ENCODE data around the gene HTT. TPM values are rescaled to one million over a fixed set of nuclear protein-coding genes. Genes with fewer than 3 reads are reported as not detected.

HTT gene
- total RNA-seq, 1 experiment from 2014 or later, result 44.4 TPM

DNA sequence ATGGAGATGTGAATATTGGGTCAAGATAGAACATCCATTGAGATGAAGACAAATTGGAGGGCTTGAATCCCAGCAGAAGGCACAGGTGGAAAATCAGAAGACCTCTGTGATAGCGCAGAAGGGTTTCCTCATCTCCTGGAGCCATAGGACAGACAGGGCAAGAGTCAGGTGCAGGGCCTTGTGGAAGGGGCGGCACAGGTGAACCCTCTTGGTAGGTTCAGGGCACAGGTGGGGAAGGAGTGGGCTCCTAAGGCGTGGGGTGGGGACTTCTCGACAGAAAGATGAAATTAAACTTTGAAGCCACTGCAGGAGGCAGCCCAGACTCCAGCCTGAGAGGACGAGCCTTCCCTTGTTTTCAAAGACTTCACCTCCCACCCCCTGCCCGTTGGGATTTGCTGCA lies 209.0 kb downstream of the HTT start:
- no peak for TF ChIP-seq CTCF (IDR thresholded peaks at IDR 0.05; ENCODE audit: unreplicated experiment)
- no TSS peak for BruUV-seq (replicated peaks)
- CTCF ChIA-PET, result no interaction called here
- Mint-ChIP-seq H3K36me3 (ENCODE audit: insufficient read depth, unreplicated experiment) (peaks cover 5% of the 10 kb centered on the region), H3K4me1 (ENCODE audit: low read depth, unreplicated experiment) (no peaks in the 10 kb centered on the region), H3K27me3 (ENCODE audit: unreplicated experiment) (peaks cover 25% of the 10 kb centered on the region), H3K27ac (ENCODE audit: unreplicated experiment) (no peak overlapping the region), H3K9me3 (ENCODE audit: low read depth, unreplicated experiment) (no peaks in the 10 kb centered on the region), H3K4me3 (ENCODE audit: low read depth, unreplicated experiment) (no peak overlapping the region)
- no peak for DNase-seq
- intact Hi-C loops (cut with micrococcal nuclease; ENCODE audit: unreplicated experiment), result no loop called here

DNA sequence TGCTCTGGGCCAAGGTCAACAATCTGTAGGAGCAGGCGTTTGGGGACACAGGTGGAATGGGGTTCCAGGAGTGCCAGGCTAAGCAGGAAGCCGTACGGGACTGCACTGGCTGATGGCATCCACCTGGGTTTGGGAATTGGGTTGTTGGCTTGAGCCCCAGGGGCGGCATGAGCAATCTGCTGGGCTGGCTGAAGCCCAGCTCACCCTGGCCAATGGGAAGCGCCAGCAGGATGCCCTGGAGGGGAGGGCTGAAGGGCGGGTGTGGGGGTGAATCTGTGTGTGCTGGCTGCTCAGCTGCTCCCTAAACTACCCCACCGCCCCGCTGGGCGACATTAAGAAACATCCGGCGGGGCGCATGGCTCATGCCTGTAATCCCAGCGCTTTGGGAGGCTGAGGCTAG lies 209.4 kb downstream of the HTT start:
- Mint-ChIP-seq H3K4me3 (ENCODE audit: low read depth, unreplicated experiment) (no peak overlapping the region), H3K27ac (ENCODE audit: unreplicated experiment) (no peak overlapping the region), H3K4me1 (ENCODE audit: low read depth, unreplicated experiment) (no peaks in the 10 kb centered on the region), H3K27me3 (ENCODE audit: unreplicated experiment) (peaks cover 25% of the 10 kb centered on the region), H3K36me3 (ENCODE audit: insufficient read depth, unreplicated experiment) (peaks cover 5% of the 10 kb centered on the region), H3K9me3 (ENCODE audit: low read depth, unreplicated experiment) (no peaks in the 10 kb centered on the region)
- BruUV-seq (replicated peaks), result no TSS peak
- intact Hi-C loops (cut with micrococcal nuclease; ENCODE audit: unreplicated experiment), result no loop called here
- no peak for TF ChIP-seq CTCF (IDR thresholded peaks at IDR 0.05; ENCODE audit: unreplicated experiment)
- DNase-seq, result no peak
- CTCF ChIA-PET, result no interaction called here

DNA sequence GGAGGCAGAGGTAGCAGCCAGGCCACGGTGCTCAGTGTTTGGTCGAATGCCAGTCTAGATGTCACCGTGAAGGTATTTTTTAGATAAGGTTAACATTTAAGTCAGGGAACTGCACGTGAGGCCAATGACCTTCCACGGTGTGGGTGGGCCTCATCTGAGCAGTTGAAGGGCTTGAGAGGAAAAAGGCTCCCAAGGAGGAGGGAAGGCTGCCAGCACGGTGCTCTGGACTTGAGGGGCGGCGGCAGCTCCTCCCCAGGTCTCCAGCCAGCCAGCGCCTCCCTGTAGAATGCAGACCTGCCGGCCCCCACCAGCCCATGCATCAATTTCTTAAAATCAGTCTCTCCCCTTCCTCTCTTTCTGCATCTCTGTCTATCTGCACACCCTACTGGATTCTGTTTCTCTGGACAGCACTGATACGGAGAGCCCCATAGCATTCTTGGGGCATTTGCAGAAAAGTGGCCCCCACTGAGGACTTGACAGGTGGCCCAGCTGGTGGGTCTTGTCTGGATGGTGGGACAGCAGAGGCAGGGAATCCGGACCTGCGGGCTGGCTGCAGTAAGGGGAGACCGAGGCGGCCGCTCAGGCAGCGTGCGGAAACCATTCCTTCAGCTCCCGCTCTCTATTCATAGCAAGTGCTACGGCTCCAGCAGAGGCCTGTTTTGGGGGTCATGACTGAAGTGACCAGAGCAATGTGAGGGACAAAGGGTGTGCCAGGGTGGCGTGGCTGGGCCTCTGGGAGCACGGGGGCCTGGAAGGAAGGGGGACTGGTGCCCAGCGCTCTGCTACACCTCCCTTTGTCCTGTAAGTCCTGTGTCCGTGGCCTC lies 210.5 kb downstream of the HTT start:
- intact Hi-C loops (cut with micrococcal nuclease; ENCODE audit: unreplicated experiment), result no loop called here
- Mint-ChIP-seq H3K4me1 (ENCODE audit: low read depth, unreplicated experiment) (no peaks in the 10 kb centered on the region), H3K9me3 (ENCODE audit: low read depth, unreplicated experiment) (no peaks in the 10 kb centered on the region), H3K27ac (ENCODE audit: unreplicated experiment) (no peak overlapping the region), H3K4me3 (ENCODE audit: low read depth, unreplicated experiment) (no peak overlapping the region), H3K27me3 (ENCODE audit: unreplicated experiment) (peaks cover 25% of the 10 kb centered on the region), H3K36me3 (ENCODE audit: insufficient read depth, unreplicated experiment) (peaks cover 5% of the 10 kb centered on the region)
- no peak for DNase-seq
- BruUV-seq (replicated peaks), result no TSS peak
- no peak for TF ChIP-seq CTCF (IDR thresholded peaks at IDR 0.05; ENCODE audit: unreplicated experiment)
- CTCF ChIA-PET, result no interaction called here

- H3K9me3 Mint-ChIP-seq (ENCODE audit: low read depth, unreplicated experiment), result no peaks in the 10 kb centered on the region
- H3K36me3 Mint-ChIP-seq (ENCODE audit: insufficient read depth, unreplicated experiment), result peaks cover 5% of the 10 kb centered on the region
- H3K27ac Mint-ChIP-seq (ENCODE audit: unreplicated experiment), result no peak overlapping the region
- no peak overlapping the region for H3K4me3 Mint-ChIP-seq (ENCODE audit: low read depth, unreplicated experiment)
- H3K4me1 Mint-ChIP-seq (ENCODE audit: low read depth, unreplicated experiment), result no peaks in the 10 kb centered on the region
- no peak for TF ChIP-seq CTCF (IDR thresholded peaks at IDR 0.05; ENCODE audit: unreplicated experiment)
- H3K27me3 Mint-ChIP-seq (ENCODE audit: unreplicated experiment), result peaks cover 25% of the 10 kb centered on the region
- CTCF ChIA-PET, result no interaction called here
- DNase-seq, result peak; percentile 7
- BruUV-seq (replicated peaks), result no TSS peak
- intact Hi-C loops (cut with micrococcal nuclease; ENCODE audit: unreplicated experiment), result no loop called here
These were observed 211.3 kb downstream of the HTT start for GRCh38 chr4:3285558-3286334.

Data from Calu3 (cell line).